ENCODE measurements around the gene VEGFB.

Gene VEGFB

GRCh38 chr11:64247729-64248531 is 13.5 kb downstream of the VEGFB start:
- DNase-seq = no peak

GRCh38 chr11:64248578-64248977 is 14.2 kb downstream of the VEGFB start:
- DNase-seq = no peak

GRCh38 chr11:64249038-64249437 is 14.7 kb downstream of the VEGFB start:
- no peak for DNase-seq

DNA sequence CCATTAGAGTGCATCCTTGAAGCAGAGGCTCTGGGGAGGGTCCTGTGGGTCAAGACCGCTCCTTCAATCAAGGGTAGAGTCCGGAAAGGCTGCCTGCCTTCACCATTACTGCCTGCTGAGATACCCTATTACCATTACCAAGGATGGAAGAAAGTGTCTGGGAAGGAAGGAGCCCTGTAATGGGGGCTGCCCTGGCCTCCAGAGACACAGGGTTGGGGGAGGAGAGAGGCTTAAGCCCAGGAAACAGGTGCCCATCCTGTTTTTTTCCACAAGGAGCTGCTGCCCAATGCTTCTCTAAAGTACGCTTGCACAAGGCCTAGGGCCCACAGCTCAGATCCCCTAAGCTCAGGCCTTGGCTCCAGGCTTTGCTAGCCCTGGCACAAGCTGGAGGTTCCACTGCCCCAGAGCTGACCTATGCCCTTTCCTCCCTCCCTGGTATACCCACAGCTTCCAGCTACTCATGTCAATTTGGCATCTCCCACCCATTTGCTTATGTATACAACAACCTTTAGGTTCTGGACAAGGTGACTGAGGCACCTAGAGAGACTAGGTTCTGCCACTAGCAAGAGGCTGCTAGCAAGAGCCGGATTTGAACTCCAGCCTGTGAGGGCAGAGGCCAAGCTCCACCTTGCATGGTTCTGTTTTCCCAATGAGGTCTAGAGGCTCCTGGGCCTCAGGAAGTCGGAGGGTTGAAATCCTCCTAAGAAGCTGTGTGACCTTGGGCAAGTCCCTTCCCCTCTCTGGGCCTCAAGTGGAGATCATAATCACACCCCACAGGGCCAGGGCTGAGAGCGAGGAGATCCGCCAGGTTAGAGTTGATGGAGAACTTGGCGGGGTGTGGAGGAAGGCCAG is 15.4 kb downstream of the VEGFB start:
- DNase-seq = no peak

- no peak for DNase-seq
Measured at GRCh38 chr11:64250415-64251015, 16.1 kb downstream of the VEGFB start.

DNA sequence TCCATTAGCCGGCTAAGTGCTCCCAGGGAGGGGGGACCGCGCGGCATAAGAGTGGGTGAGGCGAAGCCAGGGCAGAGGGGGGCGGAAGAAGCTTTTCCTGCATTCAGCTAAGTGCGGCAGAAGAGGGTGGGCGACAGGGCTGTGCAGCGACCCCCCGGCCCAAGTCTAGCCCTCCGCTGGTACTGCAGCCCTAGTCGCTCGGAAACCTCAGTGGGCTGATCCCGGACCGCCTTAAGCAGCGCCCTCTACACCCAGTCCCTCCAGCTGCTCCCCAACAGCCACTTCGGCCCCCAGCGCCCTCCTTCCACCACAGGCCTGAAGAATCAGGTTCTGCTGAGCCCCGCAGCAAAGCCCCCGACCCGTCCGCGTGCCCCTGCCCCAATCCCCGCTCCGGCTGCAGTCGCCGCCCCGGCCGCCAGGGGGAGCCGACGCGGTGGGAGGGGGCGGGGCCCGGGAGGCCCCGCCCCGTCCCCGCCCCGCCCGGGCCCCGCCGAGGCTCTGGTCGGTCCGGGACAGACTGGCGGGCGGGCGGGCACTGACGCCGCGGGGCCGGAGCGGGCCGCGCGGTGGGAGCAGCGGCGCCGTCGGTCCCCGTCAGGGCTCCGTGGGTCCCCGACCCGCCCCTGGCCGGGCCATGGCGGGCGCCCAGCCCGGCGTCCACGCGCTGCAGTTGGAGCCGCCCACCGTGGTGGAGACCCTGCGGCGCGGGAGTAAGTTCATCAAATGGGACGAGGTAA is 16.8 kb downstream of the VEGFB start, which contains the start of gene PLCB3:
Gene PLCB3, plus strand, starts transcription at position 515 of the 737 bp plus-strand sequence. Its CDS starts 120 bp downstream, at position 635.
- DNase-seq = no peak

GRCh38 chr11:64251753-64252002 is 17.3 kb downstream of the VEGFB start:
- DNase-seq = no peak

DNA sequence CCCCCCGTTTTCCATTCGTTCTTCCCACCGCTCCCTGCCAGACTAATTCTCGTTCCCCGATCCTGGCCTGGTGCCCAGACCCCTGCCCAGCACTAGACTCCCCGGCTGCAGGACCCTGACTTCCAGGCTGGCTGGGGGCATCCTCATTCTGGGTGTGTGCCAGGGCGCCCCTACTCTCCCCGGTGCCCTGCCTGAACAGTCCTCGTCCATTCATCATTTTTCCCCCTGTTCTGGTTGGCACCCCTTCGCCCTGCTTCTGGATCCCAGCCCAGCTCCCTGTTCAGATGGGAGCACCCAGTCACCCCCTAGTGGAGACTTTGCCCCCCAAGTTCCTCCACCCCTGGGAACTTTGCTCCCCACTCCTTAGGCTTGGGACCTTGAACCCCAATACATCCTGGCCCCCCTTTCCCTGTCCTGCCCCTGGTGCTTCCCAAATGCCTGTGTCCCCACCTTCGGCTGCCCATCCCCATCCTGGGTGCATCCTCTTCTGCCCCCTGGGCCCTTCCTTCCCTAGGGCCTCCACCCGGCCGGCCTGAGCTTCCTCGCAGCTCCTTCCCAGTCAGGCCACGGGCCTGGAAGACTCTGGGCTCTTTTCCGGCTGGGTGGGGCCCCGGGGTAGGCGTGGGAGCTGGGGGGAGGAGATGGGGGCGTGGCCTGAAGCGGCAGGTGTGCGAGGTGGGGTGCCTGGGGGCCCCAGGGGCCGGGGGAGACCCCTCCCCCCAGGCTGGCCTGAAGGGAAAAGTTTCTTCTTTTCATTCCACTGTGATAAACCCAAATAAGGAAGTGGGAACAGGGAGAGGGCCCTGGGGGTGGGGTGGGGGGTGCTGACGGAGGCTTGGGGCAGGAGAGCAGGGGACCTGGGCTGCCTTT is 17.9 kb downstream of the VEGFB start:
- DNase-seq = no peak

DNA sequence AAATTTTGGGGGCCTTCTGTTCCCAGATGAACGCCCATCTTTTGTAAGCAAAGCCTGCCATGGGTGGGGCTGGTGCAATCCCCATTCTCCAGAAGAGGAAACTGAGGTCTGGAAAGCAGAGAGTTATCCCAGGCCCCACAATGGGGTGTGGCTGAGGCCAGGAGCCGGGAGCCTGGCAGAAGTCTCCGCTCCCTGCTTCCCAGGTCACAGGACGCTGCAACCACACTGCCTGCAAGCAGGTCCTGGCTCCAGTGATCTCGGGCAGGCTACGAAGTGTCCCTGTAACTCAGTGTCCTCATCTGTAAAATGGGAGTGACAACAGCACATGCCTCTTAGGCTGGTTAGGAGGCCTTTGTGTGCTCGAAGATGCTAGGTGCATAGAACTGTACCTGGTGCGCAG is 18.7 kb downstream of the VEGFB start:
- DNase-seq = no peak

DNA sequence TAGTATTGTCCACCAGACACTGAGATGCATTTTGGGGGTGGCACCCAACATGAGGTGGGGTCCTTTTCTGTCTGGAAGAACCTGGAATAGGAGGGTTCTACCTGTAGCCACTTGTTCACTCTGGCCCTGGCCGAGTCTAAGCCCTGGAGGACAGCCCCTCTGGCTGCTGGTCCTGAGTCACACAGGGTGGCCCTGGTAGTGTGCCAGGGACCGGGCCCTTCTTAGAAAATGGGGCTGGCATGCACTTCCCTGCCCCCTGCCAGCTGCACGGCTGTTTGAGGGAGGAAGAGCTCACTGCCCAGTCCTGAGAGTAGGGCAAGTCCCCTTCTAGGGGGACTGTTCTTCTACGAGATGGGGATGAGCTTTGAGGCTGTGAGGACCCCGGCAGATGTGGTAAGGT is 19.1 kb downstream of the VEGFB start:
- DNase-seq = no peak

DNA sequence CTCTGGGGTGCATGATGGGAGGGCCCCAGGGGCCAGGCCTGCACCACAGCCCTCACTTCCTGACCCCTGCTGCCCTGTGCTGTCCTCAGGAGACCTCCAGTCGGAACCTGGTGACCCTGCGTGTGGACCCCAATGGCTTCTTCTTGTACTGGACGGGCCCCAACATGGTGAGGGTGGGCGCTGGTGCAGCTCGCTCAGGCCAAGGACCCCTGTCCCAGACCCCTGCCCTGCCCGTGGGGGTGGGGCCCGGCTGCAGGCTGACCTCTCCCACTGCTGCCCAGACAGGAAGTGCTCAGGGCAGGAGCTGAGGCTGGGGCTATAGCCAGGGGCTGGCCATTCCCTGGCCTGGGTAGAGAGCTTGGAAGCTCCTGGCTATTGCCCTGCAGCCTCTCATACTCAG is 19.9 kb downstream of the VEGFB start:
- no peak for DNase-seq

GRCh38 chr11:64255135-64256128 is 21.0 kb downstream of the VEGFB start:
- no peak for DNase-seq

- no peak for DNase-seq
Measured at GRCh38 chr11:64256300-64256699, 21.9 kb downstream of the VEGFB start.

- DNase-seq = no peak
Measured at GRCh38 chr11:64258356-64258755, 24.0 kb downstream of the VEGFB start.

GRCh38 chr11:64258946-64259532 is 24.7 kb downstream of the VEGFB start:
- DNase-seq = no peak

DNA sequence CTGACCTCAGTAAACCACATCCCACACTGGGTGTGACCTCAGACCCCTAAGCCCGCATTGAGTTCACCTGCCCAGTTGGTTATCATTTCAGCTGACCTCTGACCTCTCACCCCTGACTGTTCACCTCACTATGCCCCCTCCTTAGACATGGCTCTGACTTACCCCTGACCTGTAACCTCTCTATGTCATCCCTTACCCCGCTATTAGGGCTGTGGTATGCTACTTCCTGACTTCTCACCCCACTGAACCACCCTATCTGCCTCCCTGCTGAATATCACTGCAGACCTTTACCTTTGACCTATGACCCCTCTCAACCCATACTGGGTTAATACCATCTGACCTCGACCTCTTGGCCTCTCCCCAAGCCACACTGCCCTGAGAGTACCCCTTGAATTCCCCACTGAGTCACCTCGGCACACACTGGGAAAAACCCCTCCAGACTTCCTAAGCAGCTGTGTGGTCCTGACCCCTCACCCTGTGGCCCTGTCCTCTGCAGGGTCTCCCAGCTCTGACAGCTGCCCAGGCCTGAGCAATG is 25.2 kb downstream of the VEGFB start:
- DNase-seq = no peak

- DNase-seq = no peak
Measured at GRCh38 chr11:64260147-64260708, 25.8 kb downstream of the VEGFB start.

DNA sequence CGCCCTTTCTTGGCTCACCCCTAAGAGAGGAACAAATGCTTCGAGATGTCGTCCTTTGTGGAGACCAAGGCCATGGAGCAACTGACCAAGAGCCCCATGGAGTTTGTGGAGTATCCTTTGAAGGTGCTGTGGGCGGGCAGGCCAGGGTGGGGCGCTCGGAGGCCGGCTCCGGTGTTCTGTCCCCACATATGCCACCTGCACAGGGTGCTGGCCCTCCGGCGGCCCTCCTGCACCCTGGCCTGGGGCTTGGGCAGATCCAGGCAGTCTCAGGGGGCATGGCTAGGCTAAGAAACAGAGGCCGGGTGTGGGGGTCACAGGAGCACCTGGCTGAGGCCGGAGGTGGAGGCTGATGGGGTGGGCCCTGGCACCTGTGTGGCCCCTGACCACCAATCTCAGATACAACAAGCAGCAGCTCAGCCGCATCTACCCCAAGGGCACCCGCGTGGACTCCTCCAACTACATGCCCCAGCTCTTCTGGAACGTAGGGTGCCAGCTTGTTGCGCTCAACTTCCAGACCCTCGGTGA is 27.2 kb downstream of the VEGFB start:
- no peak for DNase-seq

GRCh38 chr11:64262271-64263002 is 28.1 kb downstream of the VEGFB start:
- no peak for DNase-seq
